Activated CD8-positive, alpha-beta memory T cell treated with anti-CD3 and anti-CD28 coated beads for 4 hours (primary cell): Measurements from ENCODE around the gene EIF2S3.
"Not testable (repeated sequence)": the region's sequence is repeated elsewhere in the genome, so short reads cannot be mapped to it uniquely, and the experiment has no call there.

Source experiments
- DNase-seq, 2 donors: peaks; one replicate each; pipeline ENCODE4 v3.0.0-alpha.2; 2020; ENCODE audit warnings: low read depth in 2 of 2

Gene EIF2S3

GRCh38 chrX:24054182-24055042 is at the start of gene EIF2S3:
EIF2S3 (plus strand) TSS chrX:24054956; CDS start chrX:24054969, 13 bp downstream.
- peak; percentile 66 to 77 for DNase-seq

GRCh38 chrX:24005028-24005427 is 49.7 kb upstream of the EIF2S3 start:
- DNase-seq: no peak

DNA sequence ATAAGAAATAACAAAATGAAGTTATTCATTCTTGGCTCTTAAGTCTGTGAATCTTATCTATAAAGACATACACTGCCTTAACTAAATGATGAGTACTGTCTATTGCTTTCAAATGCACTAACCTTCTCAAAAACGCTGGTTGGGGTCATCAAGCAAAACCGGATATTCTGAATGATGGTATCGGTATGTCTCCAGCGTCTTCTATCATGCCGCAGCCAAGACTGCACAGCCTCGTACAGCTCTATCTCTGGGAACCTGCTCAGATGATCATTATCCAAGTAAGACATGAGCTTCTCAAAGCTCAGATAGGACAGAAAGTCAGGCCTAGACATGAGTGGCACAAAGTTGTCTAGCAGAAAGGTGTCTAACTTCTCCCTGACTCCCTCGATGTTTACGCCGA is 48.9 kb upstream of the EIF2S3 start:
- DNase-seq: no peak

- no peak for DNase-seq
Measured at GRCh38 chrX:24012266-24012665, 42.5 kb upstream of the EIF2S3 start.

GRCh38 chrX:24014388-24015018 is 40.3 kb upstream of the EIF2S3 start:
- peak; percentile 1 to 19 for DNase-seq

- no peak for DNase-seq
Measured at GRCh38 chrX:24017674-24018073, 37.1 kb upstream of the EIF2S3 start.

DNA sequence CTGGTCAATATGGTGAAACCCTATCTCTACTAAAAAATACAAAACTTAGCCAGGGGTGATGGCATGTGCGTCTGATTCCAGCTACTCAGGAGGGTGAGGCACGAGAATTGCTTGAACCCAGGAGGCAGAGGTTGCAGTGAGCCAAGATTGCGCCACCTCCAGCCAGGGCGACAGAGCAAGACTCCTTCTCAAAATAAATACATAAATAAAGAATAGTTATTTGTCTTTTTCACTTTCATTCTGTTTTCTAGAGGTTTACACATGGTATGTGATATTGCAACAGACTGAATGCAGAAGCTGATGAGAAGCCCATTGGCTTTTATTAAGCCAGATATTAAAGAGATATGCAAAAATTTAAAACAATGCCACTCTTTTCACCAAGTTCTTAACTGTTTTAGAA is 35.9 kb upstream of the EIF2S3 start:
- DNase-seq: no peak

DNA sequence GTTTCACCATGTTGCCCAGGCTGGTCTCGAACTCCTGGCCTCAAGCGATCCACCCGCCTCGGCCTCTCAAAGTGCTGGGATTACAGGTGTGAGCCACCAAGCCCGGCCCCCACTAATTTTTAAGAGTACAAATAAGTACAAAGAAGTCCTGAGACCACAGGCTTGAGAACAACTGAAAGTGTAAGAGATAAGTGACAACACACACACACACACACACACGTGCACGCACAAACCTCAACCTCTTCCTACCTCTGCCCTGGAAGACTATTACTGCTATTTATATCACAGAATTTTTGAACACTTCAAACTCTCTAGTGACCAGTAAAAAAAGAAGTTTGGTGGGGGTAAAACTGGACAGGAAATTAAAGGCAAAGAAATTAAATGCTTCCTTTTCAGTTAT is 35.3 kb upstream of the EIF2S3 start:
- no peak for DNase-seq

GRCh38 chrX:24020306-24020876 is 34.4 kb upstream of the EIF2S3 start:
- DNase-seq: no peak

DNA sequence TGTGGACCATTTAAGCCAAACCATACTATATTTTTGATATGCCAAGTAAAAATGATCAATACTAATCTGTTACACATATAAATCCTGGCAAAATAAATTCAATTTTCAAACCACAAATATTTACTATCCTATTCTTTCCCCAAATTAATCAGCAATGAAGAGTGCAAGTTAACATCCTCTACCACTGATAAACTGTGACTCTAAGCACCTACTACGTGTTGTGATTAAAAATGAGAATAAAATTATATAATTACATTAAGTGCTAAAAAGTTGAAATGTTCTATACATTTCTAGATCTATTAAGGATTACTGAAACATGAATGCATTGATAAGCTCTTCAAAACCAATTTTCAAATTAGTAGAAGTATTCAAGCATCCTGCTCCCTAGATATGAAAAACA is 31.2 kb upstream of the EIF2S3 start:
- no peak for DNase-seq

- no peak for DNase-seq
Measured at GRCh38 chrX:24023972-24024669, 30.6 kb upstream of the EIF2S3 start.

DNA sequence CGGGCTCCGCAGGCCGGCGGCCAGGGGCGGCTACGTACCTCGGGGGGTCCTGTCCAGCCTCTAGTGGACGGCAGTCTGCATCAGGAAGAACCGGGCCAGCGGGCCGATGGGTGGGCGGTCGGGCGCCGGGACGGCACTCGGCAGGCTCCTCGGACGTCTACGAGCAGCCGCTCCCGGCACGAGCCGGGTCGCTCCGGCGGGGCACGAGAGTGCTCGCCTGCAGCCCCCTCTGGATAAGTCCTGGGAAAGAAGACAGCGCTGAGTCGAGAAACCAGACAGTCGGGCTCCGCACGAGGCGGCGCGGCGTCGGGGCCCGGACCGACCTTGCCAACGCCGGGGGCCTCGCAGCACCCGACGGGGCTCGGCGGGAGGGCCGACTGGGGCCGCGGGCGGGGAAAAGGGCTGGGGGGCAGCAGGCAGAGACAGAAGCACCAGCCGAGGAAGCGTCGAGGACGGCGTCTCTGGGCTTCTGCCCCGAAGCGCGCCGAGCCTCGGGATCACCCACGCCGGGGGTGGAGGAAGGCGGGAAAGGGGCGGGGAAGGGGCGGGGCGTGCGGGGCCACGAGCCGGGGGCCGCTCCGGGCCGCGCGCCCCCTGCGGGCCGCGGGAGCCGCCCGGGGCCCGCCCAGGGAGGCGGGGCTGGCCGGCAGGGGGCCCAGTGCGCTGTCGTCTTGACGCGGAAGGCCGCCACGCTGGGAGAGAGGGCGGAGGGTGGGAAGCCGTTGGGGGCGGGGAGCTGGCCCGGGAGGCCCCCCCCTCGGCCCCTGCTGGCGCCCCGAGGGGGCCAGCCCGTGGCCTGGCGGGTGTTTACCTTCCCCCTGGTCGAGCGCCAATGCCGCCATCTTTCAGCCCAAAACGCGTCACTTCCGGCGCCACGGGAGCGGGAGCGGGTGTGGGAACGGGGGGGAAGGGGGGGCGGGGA is 29.7 kb upstream of the EIF2S3 start:
- peak; percentile 57 to 58 for DNase-seq

DNA sequence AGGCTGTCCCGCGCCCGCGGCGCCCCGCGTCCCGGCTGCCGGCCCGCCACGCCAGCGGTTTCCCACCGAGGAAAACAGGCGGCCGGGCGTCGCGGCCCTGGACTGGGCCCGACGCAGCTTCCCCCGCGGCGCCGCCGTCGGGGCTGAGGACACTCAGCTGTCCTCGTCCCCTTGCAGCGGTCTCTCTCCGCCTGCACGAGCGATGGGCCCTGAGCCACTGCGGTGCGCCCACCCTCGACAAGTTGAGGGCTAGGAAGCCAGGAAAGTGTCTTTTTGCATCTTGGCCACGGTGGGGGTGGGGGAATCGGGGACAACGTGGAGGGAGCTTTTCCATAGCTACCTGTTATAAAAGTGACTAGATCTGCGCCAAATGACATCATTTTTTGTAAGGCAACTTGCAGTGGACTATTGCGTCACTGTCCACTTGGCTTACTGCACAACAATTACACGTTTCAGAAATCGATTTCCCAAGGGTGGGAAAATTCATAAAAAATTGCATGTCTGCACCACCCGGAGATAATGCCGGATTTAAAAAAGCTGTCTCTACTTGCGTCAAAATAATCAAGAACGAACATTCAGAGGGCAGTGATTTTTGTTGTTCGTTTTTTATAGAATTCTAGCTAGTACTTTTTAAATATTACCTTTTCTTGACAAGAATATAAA is 28.9 kb upstream of the EIF2S3 start:
- DNase-seq: no peak

- DNase-seq: no peak
Measured at GRCh38 chrX:24026432-24026831, 28.3 kb upstream of the EIF2S3 start.

- no peak for DNase-seq
Measured at GRCh38 chrX:24027086-24027485, 27.7 kb upstream of the EIF2S3 start, which contains the start of gene KLHL15. KLHL15 (minus strand) TSS chrX:24027186; CDS start chrX:24006693, 20,493 bp downstream.

DNA sequence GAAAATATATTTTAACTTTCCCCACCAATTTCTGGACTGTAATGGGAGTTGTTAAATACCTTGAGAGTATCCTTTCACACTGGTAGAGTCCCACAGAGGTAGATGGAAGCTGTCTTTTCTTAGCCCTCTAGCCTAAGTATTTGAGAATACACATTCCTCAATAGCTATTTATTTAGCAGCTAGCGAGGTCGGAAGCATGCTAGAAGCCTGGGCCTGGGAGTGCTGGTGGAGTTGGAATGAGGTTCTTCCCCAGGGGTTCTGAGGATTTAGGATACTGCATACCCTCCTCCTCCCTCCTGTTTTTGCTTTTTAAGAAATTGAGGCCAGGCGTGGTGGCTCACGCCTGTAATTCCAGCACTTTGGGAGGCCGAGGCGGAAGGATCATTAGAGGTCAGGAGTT is 26.8 kb upstream of the EIF2S3 start:
- no peak for DNase-seq

- no peak for DNase-seq
Measured at GRCh38 chrX:24030597-24030996, 24.2 kb upstream of the EIF2S3 start.

GRCh38 chrX:24034485-24034884 is 20.3 kb upstream of the EIF2S3 start:
- DNase-seq: no peak

DNA sequence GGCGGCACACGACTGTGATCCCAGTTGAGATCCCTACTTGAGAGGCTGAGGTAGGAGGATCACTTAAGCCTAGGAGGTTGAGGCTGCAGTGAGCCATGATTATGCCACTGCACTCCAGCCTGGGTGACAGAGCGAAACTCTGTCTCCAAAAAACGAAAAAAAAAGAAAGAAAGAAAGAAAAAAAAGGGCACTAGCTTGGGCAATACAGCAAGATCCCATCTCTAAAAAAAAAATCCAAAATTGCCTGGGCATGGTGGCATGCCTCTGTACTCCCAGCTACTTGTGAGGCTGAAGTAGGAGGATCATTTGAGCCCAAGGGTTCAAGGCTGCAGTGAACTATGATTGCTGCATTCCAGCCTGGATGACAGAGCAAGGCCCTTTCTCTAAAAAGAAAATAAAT is 17.0 kb upstream of the EIF2S3 start:
- no peak for DNase-seq

GRCh38 chrX:24046060-24046459 is 8.7 kb upstream of the EIF2S3 start:
- not testable (repeated sequence) for DNase-seq

GRCh38 chrX:24049643-24050042 is 5.1 kb upstream of the EIF2S3 start:
- not testable (repeated sequence) for DNase-seq
